H9 (cell line): ENCODE measurements around the gene KCNK5. TPM values are rescaled to one million over a fixed set of nuclear protein-coding genes. Genes with fewer than 3 reads are reported as not detected.

Experiments
- DNase-seq: peaks from one replicate; pipeline ENCODE4 v3.0.0-alpha.2; 2017
- H2AFZ ChIP-seq: one replicate; pipeline ENCODE4 v1.6.1; 2013; ENCODE audit warnings: mild to moderate bottlenecking, low read length, control low read depth, moderate library complexity
- H2AK5ac ChIP-seq: 2 replicates; pipeline ENCODE4 v1.6.1; 2013; ENCODE audit warnings: low read length, control low read depth, mixed read lengths; ENCODE audit not compliant: insufficient read length
- H2BK120ac ChIP-seq: one replicate; pipeline ENCODE4 v1.6.1; 2013; ENCODE audit warnings: low read depth, mild to moderate bottlenecking, low read length, control low read depth, inconsistent platforms; ENCODE audit not compliant: poor library complexity, severe bottlenecking
- H2BK12ac ChIP-seq: 2 replicates; pipeline ENCODE4 v1.6.1; 2013; ENCODE audit warnings: low read length, control low read depth, mixed read lengths, low read depth; ENCODE audit not compliant: insufficient read length
- H2BK15ac ChIP-seq: 2 replicates; pipeline ENCODE4 v1.6.1; 2013; ENCODE audit warnings: low read depth, low read length, control low read depth
- H2BK20ac ChIP-seq: one replicate; pipeline ENCODE4 v1.6.1; 2013; ENCODE audit warnings: low read depth, mild to moderate bottlenecking, low read length, control low read depth, inconsistent platforms; ENCODE audit not compliant: poor library complexity, severe bottlenecking
- H2BK5ac ChIP-seq: 2 replicates; pipeline ENCODE4 v1.6.1; 2013; ENCODE audit warnings: low read length, control low read depth, mixed read lengths; ENCODE audit not compliant: insufficient read length
- H3K14ac ChIP-seq: 2 replicates; pipeline ENCODE4 v1.6.1; 2013; ENCODE audit warnings: low read length, control low read depth; ENCODE audit not compliant: insufficient read depth
- H3K18ac ChIP-seq: 2 replicates; pipeline ENCODE4 v1.6.1; 2013; ENCODE audit warnings: low read depth, mild to moderate bottlenecking, mixed read lengths, low read length, control low read depth; ENCODE audit not compliant: insufficient read length
- H3K23ac ChIP-seq: 2 replicates; pipeline ENCODE4 v1.6.1; 2013; ENCODE audit warnings: low read length, control low read depth, mixed read lengths, low read depth; ENCODE audit not compliant: insufficient read length
- H3K23me2 ChIP-seq: 2 replicates; pipeline ENCODE4 v1.6.1; 2013; ENCODE audit warnings: low read depth, mild to moderate bottlenecking, mixed read lengths, low read length, control low read depth; ENCODE audit not compliant: insufficient read length, poor library complexity, severe bottlenecking
- H3K27ac ChIP-seq: 2 replicates; pipeline ENCODE4 v1.5.1; 2013; ENCODE audit warnings: low read length, control low read depth, mixed read lengths, low read depth; ENCODE audit not compliant: insufficient read length
- H3K27me3 ChIP-seq: 2 replicates; pipeline ENCODE4 v1.6.1; 2013; ENCODE audit warnings: low read length, control low read depth, inconsistent platforms; ENCODE audit not compliant: insufficient read depth
- H3K4ac ChIP-seq: 2 replicates; pipeline ENCODE4 v1.6.1; 2013; ENCODE audit warnings: low read depth, mild to moderate bottlenecking, control low read depth, inconsistent platforms, low read length, moderate library complexity
- H3K4me1 ChIP-seq: 2 replicates; pipeline ENCODE4 v1.6.1; 2013; ENCODE audit warnings: low read length, control low read depth, inconsistent platforms; ENCODE audit not compliant: insufficient read depth
- H3K4me2 ChIP-seq: 2 replicates; pipeline ENCODE4 v1.6.1; 2013; ENCODE audit warnings: low read length, control low read depth, mixed read lengths; ENCODE audit not compliant: insufficient read length, insufficient read depth
- H3K56ac ChIP-seq: 2 replicates; pipeline ENCODE4 v1.6.1; 2013; ENCODE audit warnings: low read depth, mild to moderate bottlenecking, mixed read lengths, low read length, control low read depth; ENCODE audit not compliant: insufficient read length
- H3K79me1 ChIP-seq: 2 replicates; pipeline ENCODE4 v1.6.1; 2013; ENCODE audit warnings: low read depth, mild to moderate bottlenecking, moderate library complexity, low read length, control low read depth, inconsistent platforms; ENCODE audit not compliant: insufficient read depth, poor library complexity, severe bottlenecking
- H3K79me2 ChIP-seq: 2 replicates; pipeline ENCODE4 v1.6.1; 2013; ENCODE audit warnings: low read length, control low read depth, inconsistent platforms; ENCODE audit not compliant: insufficient read depth
- H3K9ac ChIP-seq: 2 replicates; pipeline ENCODE4 v1.6.1; 2013; ENCODE audit warnings: low read length, control low read depth, mixed read lengths; ENCODE audit not compliant: insufficient read length; ENCODE audit errors: extremely low read depth
- H3K9me3 ChIP-seq: one replicate; pipeline ENCODE4 v1.6.1; 2013; ENCODE audit warnings: low read depth, low read length, inconsistent platforms; ENCODE audit not compliant: control insufficient read depth
- H3T11ph ChIP-seq: one replicate; pipeline ENCODE4 v1.6.1; 2013; ENCODE audit warnings: mild to moderate bottlenecking, low read length, control low read depth, inconsistent platforms
- H4K20me1 ChIP-seq: one replicate; pipeline ENCODE4 v1.6.1; 2013; ENCODE audit not compliant: control insufficient read depth, insufficient read length, insufficient read depth
- H4K5ac ChIP-seq: 2 replicates; pipeline ENCODE4 v1.6.1; 2013; ENCODE audit warnings: low read depth, mild to moderate bottlenecking, mixed read lengths, low read length, control low read depth; ENCODE audit not compliant: insufficient read length
- H4K8ac ChIP-seq: replicated peaks from 2 replicates; pipeline ENCODE4 v1.6.1; 2013; ENCODE audit warnings: low read length, control low read depth, mixed read lengths, low read depth; ENCODE audit not compliant: insufficient read length
- H4K91ac ChIP-seq: 2 replicates; pipeline ENCODE4 v1.6.1; 2013; ENCODE audit warnings: low read depth, mild to moderate bottlenecking, moderate library complexity, mixed read lengths, low read length, control low read depth; ENCODE audit not compliant: insufficient read length
- H3K27ac Mint-ChIP-seq, 3 experiments: 2 replicates in 2 of 3; 3 replicates in 1 of 3; pipeline ENCODE4 v1.8.0; 2020 to 2021; ENCODE audit warnings: mixed read lengths in 3 of 3, mild to moderate bottlenecking in 1 of 3, moderate library complexity in 1 of 3
- H3K27me3 Mint-ChIP-seq: 2 replicates; pipeline ENCODE4 v1.8.0; 2021; ENCODE audit warnings: low read depth, mild to moderate bottlenecking, moderate library complexity, mixed read lengths
- H3K36me3 Mint-ChIP-seq, 3 experiments: 2 replicates in 2 of 3; 3 replicates in 1 of 3; pipeline ENCODE4 v1.8.0; 2020 to 2021; ENCODE audit warnings: low read depth in 3 of 3, mixed read lengths in 3 of 3; ENCODE audit not compliant: insufficient read depth in 1 of 3
- H3K4me1 Mint-ChIP-seq, 2 experiments: 2 replicates each; pipeline ENCODE4 v1.8.0; 2020; ENCODE audit warnings: mixed read lengths in 2 of 2
- H3K4me3 Mint-ChIP-seq, 2 experiments: 2 replicates in 1 of 2; 3 replicates in 1 of 2; pipeline ENCODE4 v1.8.0; 2020 to 2021; ENCODE audit warnings: mild to moderate bottlenecking in 2 of 2, mixed read lengths in 2 of 2, moderate library complexity in 1 of 2
- H3K9me3 Mint-ChIP-seq, 2 experiments: 2 replicates in 1 of 2; 3 replicates in 1 of 2; pipeline ENCODE4 v1.8.0; 2020; ENCODE audit warnings: mild to moderate bottlenecking in 2 of 2, mixed read lengths in 2 of 2, moderate library complexity in 1 of 2
- WGBS: extraction: QIAGEN DNeasy Blood & Tissue Kit; methylation state at CpG from one replicate; pipeline ENCODE4 v1.1.7; 2013; ENCODE audit warnings: missing lambda C conversion rate, low lambda C conversion rate, mixed read lengths; ENCODE audit not compliant: insufficient read length; ENCODE audit errors: extremely low coverage; 5-methylcytosine and 5-hydroxymethylcytosine counted together
- total RNA-seq: library from RNA; stranded (reverse); gene quantifications from 2 replicates; pipeline ENCODE4 v1.2.1, GENCODE V29; 2021
- TF ChIP-seq, protein P1 (sequence below): fragments of 200-600 bp; sonication (generic); conservative IDR thresholded peaks from 3 replicates; pipeline ENCODE4 v1.8.0; 2021; ENCODE audit warnings: antibody characterized with exemption, mild to moderate bottlenecking

Gene KCNK5
- total RNA-seq, 1 experiment from 2014 or later: 30.0 TPM

DNA sequence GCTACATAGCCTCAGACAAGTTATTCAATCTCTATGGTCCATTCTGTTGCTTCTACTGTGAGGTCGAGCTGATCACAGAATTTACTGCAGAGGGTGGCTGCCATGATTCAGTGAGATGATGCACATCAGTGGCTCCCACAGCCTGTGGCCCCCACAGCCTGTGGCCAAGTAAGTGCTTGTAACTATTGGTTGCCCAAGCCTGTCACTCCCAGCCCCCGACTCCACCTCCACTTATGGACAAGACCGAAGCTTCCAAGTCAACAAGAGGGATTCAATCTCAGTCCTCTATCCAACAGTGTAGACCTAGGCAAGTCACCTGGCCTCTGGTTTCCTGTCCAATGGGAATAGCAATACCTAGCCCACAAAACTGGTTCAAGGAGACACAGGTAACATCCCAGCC is 8.2 kb downstream of the KCNK5 start:
- Histone ChIP-seq H3K14ac (no peak overlapping the region), H3K4me1 (peaks cover 19% of the 10 kb centered on the region), H3K79me1 (peaks cover 31% of the 10 kb centered on the region), H4K20me1 (no peaks in the 10 kb centered on the region), H3K27me3 (no peaks in the 10 kb centered on the region), H3K23me2 (no peaks in the 10 kb centered on the region), H4K5ac (no peak overlapping the region), H3K9me3 (no peaks in the 10 kb centered on the region), H2BK15ac (no peak overlapping the region), H3K4me2 (no peak overlapping the region), H2AK5ac (no peak overlapping the region), H3K4ac (no peak overlapping the region), H3T11ph (no peak overlapping the region), H2BK20ac (no peak overlapping the region), H3K9ac (no peak overlapping the region), H3K18ac (no peak overlapping the region), H4K91ac (no peak overlapping the region), H2BK120ac (no peak overlapping the region), H4K8ac (no peak overlapping the region), H3K23ac (no peak overlapping the region), H3K79me2 (peaks cover 57% of the 10 kb centered on the region; the same call in 1 of the 2 replicates), H3K27ac (no peak overlapping the region), H2BK12ac (no peak overlapping the region), H2BK5ac (no peak overlapping the region), H2AFZ (no peak overlapping the region), H3K56ac (no peak overlapping the region)
- H3K27me3 Mint-ChIP-seq: no peaks in the 10 kb centered on the region
- peaks cover 77 to 81% of the 10 kb centered on the region in 2 experiments for H3K4me1 Mint-ChIP-seq
- TF ChIP-seq, protein P1, sequence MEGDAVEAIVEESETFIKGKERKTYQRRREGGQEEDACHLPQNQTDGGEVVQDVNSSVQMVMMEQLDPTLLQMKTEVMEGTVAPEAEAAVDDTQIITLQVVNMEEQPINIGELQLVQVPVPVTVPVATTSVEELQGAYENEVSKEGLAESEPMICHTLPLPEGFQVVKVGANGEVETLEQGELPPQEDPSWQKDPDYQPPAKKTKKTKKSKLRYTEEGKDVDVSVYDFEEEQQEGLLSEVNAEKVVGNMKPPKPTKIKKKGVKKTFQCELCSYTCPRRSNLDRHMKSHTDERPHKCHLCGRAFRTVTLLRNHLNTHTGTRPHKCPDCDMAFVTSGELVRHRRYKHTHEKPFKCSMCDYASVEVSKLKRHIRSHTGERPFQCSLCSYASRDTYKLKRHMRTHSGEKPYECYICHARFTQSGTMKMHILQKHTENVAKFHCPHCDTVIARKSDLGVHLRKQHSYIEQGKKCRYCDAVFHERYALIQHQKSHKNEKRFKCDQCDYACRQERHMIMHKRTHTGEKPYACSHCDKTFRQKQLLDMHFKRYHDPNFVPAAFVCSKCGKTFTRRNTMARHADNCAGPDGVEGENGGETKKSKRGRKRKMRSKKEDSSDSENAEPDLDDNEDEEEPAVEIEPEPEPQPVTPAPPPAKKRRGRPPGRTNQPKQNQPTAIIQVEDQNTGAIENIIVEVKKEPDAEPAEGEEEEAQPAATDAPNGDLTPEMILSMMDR: no peak
- H3K9me3 Mint-ChIP-seq: no peaks in the 10 kb centered on the region
- H3K36me3 Mint-ChIP-seq: peaks cover 22 to 36% (median 25%) of the 10 kb centered on the region in 3 experiments
- no peak for DNase-seq
- H3K4me3 Mint-ChIP-seq: no peak overlapping the region; a peak in 1 of 5 replicates
- no peak overlapping the region; a peak in 1 of 7 replicates for H3K27ac Mint-ChIP-seq
- WGBS: no CpG with 5 or more reads among the region's 3 CpGs
